T-helper 2 cell treated with Interferon-gamma antibody and Interleukin-4, amounts not matched to agents 5 μg/mL and 100 μg/mL, for 36 hours (primary cell): ENCODE results near the gene SLC39A11.
"Not testable (repeated sequence)": the region's sequence is repeated elsewhere in the genome, so short reads cannot be mapped to it uniquely, and the experiment has no call there.

Experiments used
- DNase-seq: peaks from one replicate; pipeline ENCODE4 v3.0.0; 2021; ENCODE audit warnings: low spot score
- H3K27ac Mint-ChIP-seq: one replicate; pipeline ENCODE4 v1.8.0; 2021; ENCODE audit warnings: mild to moderate bottlenecking, mixed read lengths
- H3K27me3 Mint-ChIP-seq: one replicate; pipeline ENCODE4 v1.8.0; 2021; ENCODE audit warnings: low read depth, mixed read lengths
- H3K36me3 Mint-ChIP-seq: one replicate; pipeline ENCODE4 v1.8.0; 2021; ENCODE audit warnings: low read depth, mixed read lengths
- H3K4me1 Mint-ChIP-seq: one replicate; pipeline ENCODE4 v1.8.0; 2021; ENCODE audit warnings: low read depth, mixed read lengths
- H3K4me3 Mint-ChIP-seq: one replicate; pipeline ENCODE4 v1.8.0; 2022; ENCODE audit warnings: mild to moderate bottlenecking, moderate library complexity, mixed read lengths
- H3K9me3 Mint-ChIP-seq: one replicate; pipeline ENCODE4 v1.8.0; 2021; ENCODE audit warnings: mixed read lengths

SLC39A11 gene

DNA sequence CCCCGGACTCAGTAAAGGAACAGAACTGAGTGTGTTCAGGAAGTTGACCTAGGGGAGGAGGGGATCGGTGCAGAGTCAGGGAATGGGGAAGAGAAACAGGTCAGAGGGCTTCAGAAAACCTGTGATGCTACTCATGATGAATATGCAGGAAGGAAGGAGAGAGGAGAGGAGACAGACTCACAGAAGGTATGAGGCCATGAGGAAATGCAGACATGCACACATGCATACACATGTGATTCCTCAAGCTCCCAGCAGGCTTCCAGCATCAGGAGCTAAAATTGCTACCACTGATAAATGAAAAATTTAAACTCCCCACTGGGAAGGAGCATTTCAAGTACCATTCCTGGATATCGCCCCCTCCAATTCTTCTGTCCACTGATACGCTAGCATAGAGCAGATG lies 262.6 kb downstream of the SLC39A11 start:
- peaks cover 26% of the 10 kb centered on the region for H3K9me3 Mint-ChIP-seq
- no peak overlapping the region for H3K27ac Mint-ChIP-seq
- DNase-seq = no peak
- H3K27me3 Mint-ChIP-seq = no peaks in the 10 kb centered on the region
- no peak overlapping the region for H3K4me3 Mint-ChIP-seq
- peaks cover 8% of the 10 kb centered on the region for H3K36me3 Mint-ChIP-seq
- no peaks in the 10 kb centered on the region for H3K4me1 Mint-ChIP-seq

DNA sequence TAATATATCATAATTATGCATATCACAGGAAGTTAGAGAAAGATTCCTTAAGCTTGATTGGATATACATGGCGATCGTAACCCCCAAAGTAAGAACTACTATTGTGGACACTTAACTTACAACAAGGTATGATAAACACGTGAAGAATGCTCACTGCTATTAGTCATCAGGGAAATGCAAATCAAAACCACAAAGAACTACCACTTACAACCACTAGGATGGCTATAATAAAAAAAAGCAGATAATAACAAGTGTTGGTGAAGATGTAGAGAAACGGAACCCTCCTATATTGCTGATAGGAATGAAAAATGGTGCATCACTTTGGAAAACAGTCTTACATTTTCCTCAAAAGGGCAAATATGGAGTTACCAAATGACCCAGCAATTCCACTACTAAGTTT lies 265.9 kb downstream of the SLC39A11 start:
- DNase-seq = no peak
- peaks cover 6% of the 10 kb centered on the region for H3K4me1 Mint-ChIP-seq
- no peak overlapping the region for H3K4me3 Mint-ChIP-seq
- H3K36me3 Mint-ChIP-seq = peaks cover 20% of the 10 kb centered on the region
- H3K9me3 Mint-ChIP-seq = peaks cover 35% of the 10 kb centered on the region
- no peaks in the 10 kb centered on the region for H3K27me3 Mint-ChIP-seq
- no peak overlapping the region for H3K27ac Mint-ChIP-seq

DNA sequence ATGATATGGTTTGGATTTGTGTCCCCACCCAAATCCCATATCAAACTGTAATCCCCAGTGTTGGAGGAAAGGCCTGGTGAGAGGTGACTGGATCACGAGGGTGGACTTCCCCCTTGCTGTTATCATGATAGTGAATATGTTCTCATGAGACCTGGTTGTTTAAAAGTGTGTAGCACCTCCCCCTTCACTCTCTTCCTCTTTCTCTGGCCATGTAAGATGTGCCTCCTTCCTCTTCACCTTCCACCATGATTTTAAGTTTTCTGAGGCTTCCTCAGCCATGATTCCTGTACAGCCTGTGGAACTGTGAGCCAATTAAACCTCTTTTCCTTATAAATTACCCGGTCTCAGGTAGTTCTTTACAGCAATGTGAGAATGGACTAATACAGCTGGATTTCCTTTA lies 266.4 kb downstream of the SLC39A11 start:
- H3K36me3 Mint-ChIP-seq = peaks cover 20% of the 10 kb centered on the region
- not testable (repeated sequence) for H3K4me3 Mint-ChIP-seq, H3K27me3 Mint-ChIP-seq, H3K27ac Mint-ChIP-seq, DNase-seq, H3K4me1 Mint-ChIP-seq
- H3K9me3 Mint-ChIP-seq = peaks cover 35% of the 10 kb centered on the region

DNA sequence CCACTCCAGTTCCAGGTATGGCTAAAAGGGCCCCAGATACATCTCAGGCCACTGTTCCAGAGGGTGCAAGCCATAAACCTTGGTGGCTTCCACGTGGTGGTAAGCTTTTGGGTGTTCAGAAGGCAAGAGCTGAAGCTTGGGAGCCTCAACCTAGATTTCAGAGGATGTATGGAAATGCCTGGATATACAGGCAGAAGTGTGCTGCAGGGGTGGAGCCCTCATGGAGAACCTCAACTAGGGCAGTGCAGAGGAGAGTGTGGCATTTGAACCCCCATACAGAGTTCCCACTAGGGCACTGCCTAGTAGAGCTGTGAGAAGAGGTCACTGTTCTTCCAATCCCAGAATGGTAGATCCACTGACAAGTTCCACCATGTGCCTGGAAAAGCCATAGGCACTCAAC lies 267.3 kb downstream of the SLC39A11 start:
- no peak for DNase-seq
- Mint-ChIP-seq H3K36me3 (peaks cover 20% of the 10 kb centered on the region), H3K4me3 (no peak overlapping the region), H3K9me3 (peaks cover 35% of the 10 kb centered on the region), H3K27me3 (no peaks in the 10 kb centered on the region), H3K27ac (no peak overlapping the region), H3K4me1 (peaks cover 6% of the 10 kb centered on the region)

DNA sequence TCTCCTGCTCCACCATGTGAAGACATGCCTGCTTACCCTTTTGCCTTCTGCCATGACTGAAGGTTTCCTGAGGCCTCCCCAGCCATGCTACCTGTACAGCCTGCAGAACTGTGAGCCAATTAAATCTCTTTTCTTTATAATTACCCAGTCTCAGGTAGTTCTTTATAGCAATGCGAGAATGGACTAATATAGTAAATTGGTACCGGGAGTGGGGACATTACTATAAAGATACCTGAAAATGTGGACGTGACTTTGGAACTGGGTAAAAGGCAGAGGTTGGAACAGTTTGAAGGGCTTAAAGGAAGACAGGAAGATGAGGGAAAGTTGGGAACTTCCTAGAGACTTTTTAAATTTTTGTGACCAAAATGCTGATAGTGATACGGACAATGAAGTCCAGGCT lies 268.2 kb downstream of the SLC39A11 start:
- peaks cover 20% of the 10 kb centered on the region for H3K36me3 Mint-ChIP-seq
- not testable (repeated sequence) for H3K4me1 Mint-ChIP-seq, H3K4me3 Mint-ChIP-seq

DNA sequence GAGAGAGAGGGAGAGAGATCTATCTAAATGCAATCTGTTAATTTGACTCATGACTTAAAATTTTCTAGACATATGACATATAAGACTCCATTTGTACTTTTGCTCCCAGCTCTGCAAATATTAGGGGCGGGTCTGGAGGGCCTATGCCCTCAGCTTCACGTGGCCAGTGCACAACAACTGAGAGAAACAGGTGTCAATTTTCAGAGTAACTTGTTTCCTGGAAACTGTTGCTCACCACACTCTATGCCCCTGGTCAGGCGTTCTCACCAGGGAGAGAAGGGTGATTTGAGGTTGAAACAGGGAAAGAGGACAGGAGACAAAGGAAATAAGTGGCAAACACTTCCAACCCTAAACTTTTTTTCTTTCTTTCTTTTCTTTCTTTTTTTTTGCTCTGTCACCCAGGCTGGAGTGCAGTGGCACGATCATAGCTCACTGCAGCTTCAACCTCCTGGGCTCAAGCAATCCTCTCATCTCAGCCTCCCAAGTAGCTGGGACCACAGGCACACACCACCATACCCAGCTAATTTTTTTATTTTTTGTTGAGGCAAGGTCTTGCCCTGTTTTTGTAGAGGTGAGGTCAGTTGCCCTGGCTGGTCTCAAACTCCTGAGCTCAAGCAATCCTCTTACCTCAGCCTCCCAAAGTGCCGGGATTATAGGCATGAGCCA lies 270.0 kb downstream of the SLC39A11 start:
- peaks cover 6% of the 10 kb centered on the region for H3K4me1 Mint-ChIP-seq
- no peak overlapping the region for H3K4me3 Mint-ChIP-seq
- no peak overlapping the region for H3K27ac Mint-ChIP-seq
- H3K27me3 Mint-ChIP-seq = no peaks in the 10 kb centered on the region
- no peak for DNase-seq
- peaks cover 20% of the 10 kb centered on the region for H3K36me3 Mint-ChIP-seq
- peaks cover 32% of the 10 kb centered on the region for H3K9me3 Mint-ChIP-seq

More for the DNA sequence above, 268.2 kb downstream of the SLC39A11 start:
- not testable (repeated sequence) for DNase-seq, H3K27ac Mint-ChIP-seq, H3K27me3 Mint-ChIP-seq
- peaks cover 35% of the 10 kb centered on the region for H3K9me3 Mint-ChIP-seq

DNA sequence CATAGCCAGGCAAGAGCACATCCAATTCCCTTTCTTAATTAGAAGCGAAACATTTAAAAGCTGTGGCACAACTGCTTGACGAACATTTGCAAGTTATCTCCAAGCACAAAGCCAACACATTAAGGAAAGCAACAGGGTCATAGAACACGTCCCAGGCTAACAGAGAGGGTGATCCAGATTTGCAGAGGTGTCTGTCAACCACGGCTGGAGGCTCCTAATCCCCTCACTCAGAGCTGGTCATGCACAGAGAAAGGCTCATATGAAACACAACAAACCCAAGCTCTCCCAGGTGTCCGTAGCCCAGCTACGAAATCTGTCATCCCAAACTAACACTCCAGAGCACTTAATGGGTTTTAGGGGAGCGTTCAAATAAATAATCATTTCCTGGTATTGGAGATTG lies 276.1 kb downstream of the SLC39A11 start:
- H3K36me3 Mint-ChIP-seq = peaks cover 4% of the 10 kb centered on the region
- no peak overlapping the region for H3K4me3 Mint-ChIP-seq
- no peaks in the 10 kb centered on the region for H3K27me3 Mint-ChIP-seq
- H3K27ac Mint-ChIP-seq = no peak overlapping the region
- peaks cover 14% of the 10 kb centered on the region for H3K9me3 Mint-ChIP-seq
- no peaks in the 10 kb centered on the region for H3K4me1 Mint-ChIP-seq
- no peak for DNase-seq

DNA sequence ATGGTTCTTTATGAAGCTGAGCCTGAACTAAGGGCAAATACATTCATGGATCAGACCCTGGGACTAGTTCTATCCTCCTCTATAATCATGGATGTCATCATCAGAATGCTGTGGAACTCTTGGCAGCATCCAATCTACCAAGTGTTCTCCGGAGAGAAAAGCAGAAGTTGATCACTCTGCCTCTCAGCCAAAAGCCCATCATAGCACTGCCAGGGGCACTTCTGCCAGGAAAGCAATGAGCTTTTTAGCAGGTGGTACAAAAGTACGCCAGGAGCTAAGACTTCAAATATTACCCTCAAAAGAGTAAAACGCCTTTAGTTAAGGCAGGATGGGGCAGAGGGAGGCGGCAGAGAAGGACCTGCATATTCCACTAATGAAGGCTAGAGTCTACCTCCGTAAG lies 279.0 kb downstream of the SLC39A11 start:
- Mint-ChIP-seq H3K36me3 (peaks cover 4% of the 10 kb centered on the region), H3K27ac (no peak overlapping the region), H3K4me3 (no peak overlapping the region), H3K9me3 (peaks cover 22% of the 10 kb centered on the region), H3K27me3 (no peaks in the 10 kb centered on the region), H3K4me1 (no peaks in the 10 kb centered on the region)
- DNase-seq = no peak

DNA sequence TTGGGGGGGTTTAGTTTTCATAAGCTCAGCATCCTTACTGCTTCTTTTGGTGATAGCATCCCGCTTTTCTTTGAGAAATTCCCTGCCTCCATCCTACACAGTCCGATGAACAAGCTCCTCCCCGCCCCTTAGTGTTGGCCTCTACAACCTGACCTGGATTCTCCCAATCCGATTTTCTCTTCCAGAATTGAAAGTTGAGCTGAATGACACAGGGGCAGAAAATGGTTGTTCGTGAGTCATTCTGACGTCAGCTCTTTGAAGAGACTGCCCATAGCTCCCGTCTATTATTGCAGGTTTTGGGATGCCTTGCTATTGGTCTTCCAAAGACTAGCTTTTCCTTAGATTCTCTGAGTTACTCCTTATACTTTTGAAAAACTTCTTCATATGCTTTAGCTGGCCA lies 279.7 kb downstream of the SLC39A11 start:
- DNase-seq = no peak

DNA sequence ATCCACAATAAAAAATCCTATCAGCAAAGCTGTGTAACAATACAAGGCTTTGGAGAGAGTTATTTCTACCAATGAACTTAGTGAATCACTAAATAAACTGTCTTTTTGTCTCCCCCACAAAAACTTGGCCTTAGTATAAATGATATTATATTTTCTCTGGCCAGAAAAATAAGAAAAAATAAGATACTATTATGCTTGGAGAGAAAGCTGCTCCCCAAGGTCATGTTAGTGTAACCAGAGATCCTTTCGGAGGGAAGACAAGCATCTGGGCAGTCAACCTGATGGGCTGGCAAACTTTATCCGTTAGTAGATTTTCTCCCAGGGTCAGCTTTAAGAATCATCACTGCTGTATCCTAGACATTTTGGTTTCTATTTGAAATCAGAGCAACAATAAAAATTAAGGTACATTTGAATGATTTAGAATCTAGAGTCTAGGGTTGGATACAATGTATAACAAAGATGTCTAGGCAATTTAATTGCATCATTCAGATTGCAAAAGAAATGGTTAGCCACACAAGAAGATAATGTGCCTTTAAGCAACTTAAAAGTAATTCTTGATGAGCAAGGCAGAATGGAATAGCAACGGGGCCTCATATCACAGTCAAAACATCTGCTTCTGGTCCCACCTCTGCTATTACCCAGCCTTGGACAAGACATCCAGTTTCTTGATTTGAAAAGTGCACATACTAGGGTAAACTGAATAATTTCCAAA lies 280.4 kb downstream of the SLC39A11 start:
- no peak overlapping the region for H3K27ac Mint-ChIP-seq
- peaks cover 22% of the 10 kb centered on the region for H3K9me3 Mint-ChIP-seq
- DNase-seq = no peak
- H3K4me1 Mint-ChIP-seq = no peaks in the 10 kb centered on the region
- no peak overlapping the region for H3K4me3 Mint-ChIP-seq
- H3K36me3 Mint-ChIP-seq = peaks cover 4% of the 10 kb centered on the region
- no peaks in the 10 kb centered on the region for H3K27me3 Mint-ChIP-seq

More for the DNA sequence above, 279.7 kb downstream of the SLC39A11 start:
- H3K9me3 Mint-ChIP-seq = peaks cover 22% of the 10 kb centered on the region
- H3K27me3 Mint-ChIP-seq = no peaks in the 10 kb centered on the region
- H3K4me3 Mint-ChIP-seq = no peak overlapping the region
- H3K27ac Mint-ChIP-seq = no peak overlapping the region
- no peaks in the 10 kb centered on the region for H3K4me1 Mint-ChIP-seq
- peaks cover 4% of the 10 kb centered on the region for H3K36me3 Mint-ChIP-seq

DNA sequence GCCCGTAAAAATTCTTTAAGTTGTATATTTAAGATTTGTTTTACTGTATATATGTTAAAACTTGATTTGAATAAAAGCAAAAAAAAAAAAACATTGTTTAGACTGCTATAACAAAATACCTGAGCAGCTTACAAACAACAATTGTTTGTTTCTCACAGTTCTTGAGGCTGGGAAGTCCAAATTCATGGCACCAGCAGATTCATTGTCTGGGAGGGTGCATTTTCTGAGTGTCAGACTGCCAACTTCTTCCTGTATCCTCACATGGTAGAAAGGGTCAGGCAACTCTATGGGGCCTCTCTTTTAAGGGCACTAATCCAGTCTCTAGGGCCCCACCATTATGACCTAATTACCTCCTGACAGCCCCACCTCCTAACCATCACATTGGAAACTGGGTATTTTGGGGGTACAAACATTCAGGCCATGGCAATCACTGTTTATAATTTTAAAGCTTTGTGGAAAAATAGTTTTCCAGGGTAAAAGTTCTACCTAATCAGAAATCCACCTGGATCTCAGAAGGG lies 281.4 kb downstream of the SLC39A11 start:
- Mint-ChIP-seq H3K27ac (no peak overlapping the region), H3K4me1 (no peaks in the 10 kb centered on the region), H3K36me3 (peaks cover 4% of the 10 kb centered on the region), H3K9me3 (peaks cover 22% of the 10 kb centered on the region), H3K27me3 (no peaks in the 10 kb centered on the region), H3K4me3 (no peak overlapping the region)
- no peak for DNase-seq

DNA sequence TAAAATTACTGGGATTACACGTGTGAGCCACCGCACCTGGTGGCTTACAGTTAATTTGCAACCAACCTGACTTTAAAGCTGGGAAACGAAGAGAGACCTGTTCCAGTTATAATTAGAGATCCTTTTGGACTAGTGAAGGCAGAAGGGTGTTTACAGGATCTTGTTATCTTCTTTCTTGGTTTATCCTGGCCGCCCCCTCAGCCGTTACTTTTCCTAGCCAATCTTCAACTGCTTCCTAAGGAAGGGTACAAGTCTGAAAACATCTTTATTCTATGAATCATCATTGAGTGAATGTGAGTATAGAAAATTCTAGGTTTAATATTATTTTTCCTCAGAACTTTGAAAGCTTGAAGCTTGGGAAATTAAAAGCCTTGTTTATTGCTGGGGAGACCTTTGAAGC lies 286.5 kb downstream of the SLC39A11 start:
- Mint-ChIP-seq H3K27me3 (no peaks in the 10 kb centered on the region), H3K4me1 (no peaks in the 10 kb centered on the region), H3K36me3 (no peaks in the 10 kb centered on the region), H3K4me3 (no peak overlapping the region), H3K9me3 (peaks cover 5% of the 10 kb centered on the region), H3K27ac (no peak overlapping the region)
- DNase-seq = no peak

DNA sequence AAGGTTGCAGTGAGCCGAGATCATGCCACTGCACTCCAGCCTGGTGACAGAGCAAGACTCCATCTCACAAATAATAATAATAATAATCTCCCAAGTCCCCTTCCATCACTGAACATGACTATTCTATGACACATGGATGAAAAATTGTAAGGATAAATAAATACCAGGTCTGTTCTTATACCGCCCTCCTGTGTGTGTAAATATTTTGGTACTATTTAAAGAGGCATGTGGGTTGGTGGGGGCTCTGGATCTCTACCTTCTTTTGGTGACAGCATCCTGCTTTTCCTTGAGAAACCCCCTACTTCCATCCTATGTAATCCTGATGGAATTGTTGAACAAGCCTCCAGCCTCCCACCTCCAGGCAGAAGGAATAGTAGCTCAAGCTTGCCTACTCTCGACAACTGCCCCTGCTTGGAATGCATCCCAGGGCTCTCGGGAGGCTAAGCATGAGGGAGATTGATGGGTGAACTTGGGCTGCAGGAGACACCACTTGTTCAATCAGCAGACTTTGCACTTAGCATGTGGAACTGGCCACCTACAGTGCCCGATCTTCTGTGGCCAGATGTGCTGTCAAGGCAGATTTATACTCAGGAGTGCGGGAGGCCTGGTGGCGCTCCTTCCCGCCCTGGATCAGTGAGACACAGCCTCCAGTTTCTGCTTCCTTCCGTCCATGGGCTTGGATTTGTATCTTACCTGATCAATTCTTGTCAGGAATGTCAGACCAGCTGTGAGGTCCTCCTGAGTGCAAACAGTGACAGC lies 287.4 kb downstream of the SLC39A11 start:
- Mint-ChIP-seq H3K4me1 (no peaks in the 10 kb centered on the region), H3K9me3 (peaks cover 9% of the 10 kb centered on the region), H3K27ac (no peak overlapping the region), H3K4me3 (no peak overlapping the region), H3K36me3 (no peaks in the 10 kb centered on the region), H3K27me3 (no peaks in the 10 kb centered on the region)
- no peak for DNase-seq

DNA sequence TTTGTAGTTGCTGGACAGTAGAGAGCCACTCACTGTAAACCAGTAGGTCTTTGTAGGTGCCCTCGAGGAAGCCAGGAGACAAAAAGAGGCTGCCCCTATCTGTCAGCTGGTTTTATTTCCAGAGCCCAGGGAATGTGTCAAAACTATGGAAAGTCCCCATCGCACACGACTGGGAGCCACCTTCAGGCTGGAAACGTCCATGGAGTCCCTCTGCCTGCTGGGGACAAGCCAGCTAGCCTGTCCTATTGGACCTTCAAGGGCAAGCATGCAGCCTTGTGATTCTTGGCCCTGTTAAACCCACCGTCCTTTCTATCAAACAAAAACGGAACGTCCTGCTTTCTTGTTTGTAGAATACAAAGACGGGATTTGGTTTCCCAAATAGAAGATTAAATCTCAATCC lies 289.8 kb downstream of the SLC39A11 start:
- Mint-ChIP-seq H3K27me3 (no peaks in the 10 kb centered on the region), H3K9me3 (peaks cover 22% of the 10 kb centered on the region), H3K4me3 (no peak overlapping the region), H3K4me1 (no peaks in the 10 kb centered on the region), H3K36me3 (peaks cover 4% of the 10 kb centered on the region), H3K27ac (no peak overlapping the region)
- DNase-seq = no peak
